OCI-LY1 (cell line): ENCODE results near the gene IRF8.

ENCODE experiments used
- CTCF ChIP-seq: fragments of 200-600 bp; sonication (generic), shearing (Covaris generic); IDR thresholded peaks from 2 replicates; pipeline ENCODE4 v1.5.1; 2017; ENCODE audit warnings: mild to moderate bottlenecking, antibody characterized with exemption, low read length, moderate library complexity, mixed read lengths
- EZH2 ChIP-seq: fragments of 200-600 bp; sonication (generic), shearing (Covaris generic); IDR thresholded peaks from 2 replicates; pipeline ENCODE4 v1.8.0; 2017; ENCODE audit warnings: borderline replicate concordance, mixed run types, mild to moderate bottlenecking, antibody characterized with exemption, low read length, moderate library complexity, mixed read lengths

DNA sequence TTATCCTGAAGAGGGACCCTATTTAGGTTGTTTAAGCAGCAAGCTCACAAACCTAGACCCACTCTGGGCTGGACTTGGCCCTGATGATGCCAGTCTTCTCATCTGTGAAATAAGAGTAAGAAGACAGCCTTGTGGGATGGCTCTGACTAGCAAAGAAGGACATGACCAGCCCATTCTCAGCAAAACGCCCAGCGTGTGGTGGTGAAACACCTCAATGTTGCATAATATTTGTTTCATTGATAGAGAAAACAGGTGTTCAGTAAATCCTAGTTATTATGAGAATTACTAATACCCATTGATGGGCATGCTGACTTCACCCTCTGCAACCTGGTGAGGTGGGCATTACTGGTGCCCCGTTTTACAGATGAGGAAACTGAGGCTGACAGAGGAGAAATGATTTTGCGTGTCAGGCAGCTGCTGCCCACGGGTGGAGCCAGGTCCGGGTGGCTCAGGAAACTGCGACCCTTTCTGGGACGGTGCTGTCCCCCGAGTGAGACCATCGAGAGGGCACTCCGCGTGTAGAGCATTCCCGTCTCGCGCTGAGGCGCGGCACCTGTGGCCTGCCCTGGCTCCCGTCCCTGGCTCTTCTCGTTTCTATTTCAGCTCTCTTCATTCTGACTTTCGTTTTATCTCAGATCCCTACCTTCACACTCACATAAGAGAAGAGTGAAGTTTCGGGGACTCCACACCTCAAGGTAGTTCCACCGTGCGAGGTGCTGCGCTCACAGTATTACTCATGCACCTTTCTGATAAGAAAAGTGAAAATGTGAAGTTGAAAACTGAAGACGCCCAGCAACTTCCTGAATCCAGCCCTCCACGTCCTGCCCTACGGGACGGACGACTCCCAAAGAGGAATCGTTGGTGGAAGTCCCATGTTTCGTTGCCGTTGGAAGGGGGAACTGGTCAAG, 48.5 kb downstream of the IRF8 start:
- TF ChIP-seq CTCF: no peak
- TF ChIP-seq EZH2: no peak
